GM12878 (cell line): ENCODE measurements around the gene RALGDS. TPM values are rescaled to one million over a fixed set of nuclear protein-coding genes. Genes with fewer than 3 reads are reported as not detected.

Source experiments
- ATAC-seq: fragments of 200-7000 bp; cut with Tn5 transposase; 3 replicates; pipeline ENCODE4 v1.9.1; 2020; ENCODE audit warnings: mild to moderate bottlenecking, moderate library complexity
- BruUV-seq: library from RNA; stranded (reverse); fragments of 400-500 nt; replicated peaks from 2 replicates; lab custom pipeline; 2021; lab: Mats Ljungman, UMichigan
- CTCF ChIA-PET: fragments of 300-600 bp; sonication (Branson Sonifier 250); formaldehyde crosslinking; extraction: SDS; loops from one replicate; lab custom pipeline; 2021; ENCODE audit warnings: inconsistent platforms; lab: Yijun Ruan, JAX
- POLR2A ChIA-PET: fragments of 350-600 bp; formaldehyde crosslinking; extraction: SDS; loops from one replicate; lab custom pipeline; 2021; ENCODE audit warnings: inconsistent platforms; lab: Charles Lee
- RAD21 ChIA-PET: fragments of 300-600 bp; sonication (Branson Sonifier 250); formaldehyde crosslinking; loops from one replicate; lab custom pipeline; 2023; ENCODE audit warnings: antibody characterized with exemption; ENCODE audit not compliant: unreplicated experiment; lab: Charles Lee
- SMC1A ChIA-PET: fragments of 300-600 bp; sonication (Branson Sonifier 250); formaldehyde crosslinking; loops from one replicate; lab custom pipeline; 2023; ENCODE audit not compliant: unreplicated experiment, uncharacterized antibody; lab: Charles Lee
- DNase-seq: peaks from one replicate; pipeline ENCODE4 v3.0.0-alpha.2; 2011; ENCODE audit warnings: low read depth, low spot score
- FAIRE-seq: peaks from 3 replicates; lab custom pipeline; 2011; peaks lifted over from hg19 to GRCh38; lab: Jason Lieb, UNC
- H2AFZ ChIP-seq: 2 replicates; pipeline ENCODE4 v1.6.0; 2011; ENCODE audit warnings: low read depth, low read length, control low read depth; ENCODE audit not compliant: control insufficient read depth
- H3K27ac ChIP-seq: 2 replicates; pipeline ENCODE4 v1.5.1; 2011; ENCODE audit warnings: control low read depth; ENCODE audit not compliant: control insufficient read depth, insufficient read depth
- H3K27me3 ChIP-seq, 2 experiments: replicated peaks in 1 of 2; 2 replicates each; pipeline versions ENCODE4 v1.6.0 to v1.6.1; 2011; ENCODE audit warnings: low read length in 1 of 2; ENCODE audit not compliant: control insufficient read depth in 2 of 2, insufficient read depth in 2 of 2
- H3K36me3 ChIP-seq, 2 experiments: 2 replicates each; pipeline ENCODE4 v1.5.1; 2011; ENCODE audit warnings: low read length in 1 of 2; ENCODE audit not compliant: control insufficient read depth in 2 of 2, insufficient read depth in 2 of 2
- H3K4me1 ChIP-seq: 2 replicates; pipeline ENCODE4 v1.6.1; 2011; ENCODE audit warnings: mild to moderate bottlenecking, low read length, moderate library complexity, mixed read lengths; ENCODE audit not compliant: control insufficient read depth, insufficient read depth
- H3K4me2 ChIP-seq: 2 replicates; pipeline ENCODE4 v1.6.0; 2011; ENCODE audit warnings: control low read depth; ENCODE audit not compliant: control insufficient read depth, insufficient read depth
- H3K4me3 ChIP-seq: fragments of 200-600 bp; sonication (generic); 2 replicates; pipeline ENCODE4 v1.5.1; 2016
- H3K79me2 ChIP-seq: 2 replicates; pipeline ENCODE4 v1.6.0; 2011; ENCODE audit warnings: low read length; ENCODE audit not compliant: control insufficient read depth, insufficient read depth
- H3K9ac ChIP-seq: 2 replicates; pipeline ENCODE4 v1.8.0; 2011; ENCODE audit warnings: low read length, control low read depth, mixed read lengths; ENCODE audit not compliant: control insufficient read depth, insufficient read depth
- H3K9me3 ChIP-seq: replicated peaks from 3 replicates; pipeline ENCODE4 v1.5.1; 2011; ENCODE audit warnings: mild to moderate bottlenecking, low read length; ENCODE audit not compliant: control insufficient read depth, insufficient read depth
- H4K20me1 ChIP-seq: 2 replicates; pipeline ENCODE4 v1.6.0; 2011; ENCODE audit not compliant: control insufficient read depth, insufficient read depth
- CREB1 ChIP-seq: IDR thresholded peaks from 2 replicates; pipeline ENCODE4 v1.6.1; 2012; ENCODE audit warnings: low read depth, mild to moderate bottlenecking, inconsistent platforms
- ZNF384 ChIP-seq: IDR thresholded peaks from 2 replicates; pipeline ENCODE4 v1.6.1; 2012; ENCODE audit warnings: low read depth, mild to moderate bottlenecking, low read length, improper control_type of control experiment, borderline replicate concordance
- WGBS: methylation state at CpG from one replicate; pipeline ENCODE4 v1.1.6; 2016; ENCODE audit warnings: low lambda C conversion rate; ENCODE audit not compliant: insufficient replicate concordance, insufficient coverage; ENCODE audit errors: missing lambda C conversion rate; 5-methylcytosine and 5-hydroxymethylcytosine counted together
- in situ Hi-C: fragments of 300-500 bp; cut with MboI; formaldehyde crosslinking; loops from 9 replicates; pipeline ENCODE4 v1.14.3; 2018; ENCODE audit warnings: mixed read lengths
- intact Hi-C: fragments of 100-400 bp; cut with micrococcal nuclease; formaldehyde crosslinking; loops from one replicate; pipeline ENCODE4 v1.14.2; 2022; ENCODE audit not compliant: unreplicated experiment
- polyA plus RNA-seq, 11 experiments: library from polyadenylated mRNA; depleted of rRNA in 4 of 11; unstranded in 6 of 11; stranded (reverse) in 5 of 11; fragments of >200 nt; fragmentation: Nextera tagmentation in 4 of 11; fragmentation: Illumina TruSeq in 1 of 11; extraction: Ambion mirVana in 4 of 11; extraction: Trizol in 1 of 11; gene quantifications; 1 replicate in 1 of 11; 2 replicates in 10 of 11; pipeline versions ENCODE4 v1.2.1 to v1.2.3, GENCODE V29; 2011 to 2016; ENCODE audit warnings: inconsistent platforms in 2 of 11, missing spikeins in 2 of 11, low read depth in 1 of 11
- total RNA-seq, 4 experiments: library from RNA; depleted of rRNA in 3 of 4; stranded (reverse); fragments of >200 nt in 3 of 4; fragmentation: Illumina TruSeq in 1 of 4; extraction: Trizol in 1 of 4; gene quantifications; 2 replicates each; pipeline versions ENCODE4 v1.2.1 to v1.2.3, GENCODE V29; 2013 to 2021
- TF ChIP-seq, protein P1 (sequence below): fragments of 450-650 bp; IDR thresholded peaks from 2 replicates; pipeline ENCODE4 v1.6.1; 2017; ENCODE audit warnings: mild to moderate bottlenecking, moderate library complexity
- TF ChIP-seq, protein P2 (sequence below): fragments of 150-350 bp; IDR thresholded peaks from 2 replicates; pipeline ENCODE4 v1.6.1; 2014; ENCODE audit warnings: mild to moderate bottlenecking, low read depth, low read length

Gene RALGDS
- total and polyA plus RNA-seq, 10 of the 15 experiments (the other 5 are each of a cell fraction or from before 2014, with no cell fraction given): 1.3 to 48.6 (median 21.2) TPM

DNA sequence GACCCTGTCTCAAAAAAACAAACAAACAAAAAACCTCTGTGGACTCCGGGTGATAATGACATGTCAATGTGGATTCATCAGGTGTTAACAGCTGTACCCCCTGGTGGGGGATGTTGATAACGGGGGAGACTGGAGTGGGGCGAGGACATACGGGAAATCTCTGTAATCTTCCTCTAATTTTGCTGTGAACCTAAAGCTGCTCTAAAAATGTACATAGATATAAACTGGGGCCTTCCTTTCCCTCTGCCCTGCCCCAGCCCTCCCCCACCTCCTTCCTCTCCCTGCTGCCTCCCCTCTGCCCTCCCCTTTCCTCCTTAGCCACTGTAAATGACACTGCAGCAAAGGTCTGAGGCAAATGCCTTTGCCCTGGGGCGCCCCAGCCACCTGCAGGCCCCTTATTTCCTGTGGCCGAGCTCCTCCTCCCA is 60.6 kb downstream of the RALGDS start:
- Histone ChIP-seq H3K4me2 (no peak overlapping the region), H2AFZ (no peak overlapping the region), H4K20me1 (no peaks in the 10 kb centered on the region), H3K9me3 (no peaks in the 10 kb centered on the region), H3K36me3 (peaks cover 0 to 11% of the 10 kb centered on the region in 2 experiments; a peak in 3 of 4 replicates)
- POLR2A ChIA-PET: interaction anchor here (0.7 kb wide), 2 partner anchors 36 to 40 kb away, joined by 4 to 5 read pairs; no protein-coding TSS in a partner anchor
- no TSS peak for BruUV-seq
- in situ Hi-C loops: no loop called here
- SMC1A ChIA-PET: no interaction called here
- 57% methylated on average over 4 of the region's 6 CpGs for WGBS
- CTCF ChIA-PET: interaction anchor here (1.8 kb wide), 1 partner anchor 88 kb away, joined by 6 read pairs; no protein-coding TSS in a partner anchor
- intact Hi-C loops: no loop called here
- TF ChIP-seq CREB1: no peak
- TF ChIP-seq, protein P1, sequence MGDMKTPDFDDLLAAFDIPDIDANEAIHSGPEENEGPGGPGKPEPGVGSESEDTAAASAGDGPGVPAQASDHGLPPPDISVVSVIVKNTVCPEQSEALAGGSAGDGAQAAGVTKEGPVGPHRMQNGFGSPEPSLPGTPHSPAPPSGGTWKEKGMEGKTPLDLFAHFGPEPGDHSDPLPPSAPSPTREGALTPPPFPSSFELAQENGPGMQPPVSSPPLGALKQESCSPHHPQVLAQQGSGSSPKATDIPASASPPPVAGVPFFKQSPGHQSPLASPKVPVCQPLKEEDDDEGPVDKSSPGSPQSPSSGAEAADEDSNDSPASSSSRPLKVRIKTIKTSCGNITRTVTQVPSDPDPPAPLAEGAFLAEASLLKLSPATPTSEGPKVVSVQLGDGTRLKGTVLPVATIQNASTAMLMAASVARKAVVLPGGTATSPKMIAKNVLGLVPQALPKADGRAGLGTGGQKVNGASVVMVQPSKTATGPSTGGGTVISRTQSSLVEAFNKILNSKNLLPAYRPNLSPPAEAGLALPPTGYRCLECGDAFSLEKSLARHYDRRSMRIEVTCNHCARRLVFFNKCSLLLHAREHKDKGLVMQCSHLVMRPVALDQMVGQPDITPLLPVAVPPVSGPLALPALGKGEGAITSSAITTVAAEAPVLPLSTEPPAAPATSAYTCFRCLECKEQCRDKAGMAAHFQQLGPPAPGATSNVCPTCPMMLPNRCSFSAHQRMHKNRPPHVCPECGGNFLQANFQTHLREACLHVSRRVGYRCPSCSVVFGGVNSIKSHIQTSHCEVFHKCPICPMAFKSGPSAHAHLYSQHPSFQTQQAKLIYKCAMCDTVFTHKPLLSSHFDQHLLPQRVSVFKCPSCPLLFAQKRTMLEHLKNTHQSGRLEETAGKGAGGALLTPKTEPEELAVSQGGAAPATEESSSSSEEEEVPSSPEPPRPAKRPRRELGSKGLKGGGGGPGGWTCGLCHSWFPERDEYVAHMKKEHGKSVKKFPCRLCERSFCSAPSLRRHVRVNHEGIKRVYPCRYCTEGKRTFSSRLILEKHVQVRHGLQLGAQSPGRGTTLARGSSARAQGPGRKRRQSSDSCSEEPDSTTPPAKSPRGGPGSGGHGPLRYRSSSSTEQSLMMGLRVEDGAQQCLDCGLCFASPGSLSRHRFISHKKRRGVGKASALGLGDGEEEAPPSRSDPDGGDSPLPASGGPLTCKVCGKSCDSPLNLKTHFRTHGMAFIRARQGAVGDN: no peak
- TF ChIP-seq ZNF384: no peak
- TF ChIP-seq, protein P2, sequence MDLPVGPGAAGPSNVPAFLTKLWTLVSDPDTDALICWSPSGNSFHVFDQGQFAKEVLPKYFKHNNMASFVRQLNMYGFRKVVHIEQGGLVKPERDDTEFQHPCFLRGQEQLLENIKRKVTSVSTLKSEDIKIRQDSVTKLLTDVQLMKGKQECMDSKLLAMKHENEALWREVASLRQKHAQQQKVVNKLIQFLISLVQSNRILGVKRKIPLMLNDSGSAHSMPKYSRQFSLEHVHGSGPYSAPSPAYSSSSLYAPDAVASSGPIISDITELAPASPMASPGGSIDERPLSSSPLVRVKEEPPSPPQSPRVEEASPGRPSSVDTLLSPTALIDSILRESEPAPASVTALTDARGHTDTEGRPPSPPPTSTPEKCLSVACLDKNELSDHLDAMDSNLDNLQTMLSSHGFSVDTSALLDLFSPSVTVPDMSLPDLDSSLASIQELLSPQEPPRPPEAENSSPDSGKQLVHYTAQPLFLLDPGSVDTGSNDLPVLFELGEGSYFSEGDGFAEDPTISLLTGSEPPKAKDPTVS: no peak
- TF ChIP-seq, all 136 proteins: peak for 0
- DNase-seq (no peak), FAIRE-seq (no peak), ATAC-seq (peak; percentile 40; the same call in 2 of the 3 replicates)
- Histone ChIP-seq H3K27ac (no peak overlapping the region), H3K4me3 (no peak overlapping the region), H3K27me3 (no peaks in the 10 kb centered on the region), H3K4me1 (peaks cover 27% of the 10 kb centered on the region), H3K79me2 (no peaks in the 10 kb centered on the region), H3K9ac (no peak overlapping the region)
- RAD21 ChIA-PET: interaction anchor here (1.4 kb wide), 1 partner anchor 84 kb away, joined by 4 read pairs; no protein-coding TSS in a partner anchor
